Ascending aorta (tissue), 2 donors: Measurements from ENCODE around the gene AXIN1. TPM values are rescaled to one million over a fixed set of nuclear protein-coding genes. Genes with fewer than 3 reads are reported as not detected.
"Not testable (repeated sequence)": the region's sequence is repeated elsewhere in the genome, so short reads cannot be mapped to it uniquely, and the experiment has no call there.

Experiments
- DNase-seq, 2 donors: peaks; one replicate each; pipeline ENCODE4 v3.0.0-alpha.2; 2019; ENCODE audit warnings: low spot score in 2 of 2
- H3K27ac ChIP-seq, 2 donors: fragments of 200-600 bp; sonication (generic); one replicate each; pipeline ENCODE4 v1.5.1; 2016 to 2017; ENCODE audit warnings: mild to moderate bottlenecking in 1 of 2
- H3K27me3 ChIP-seq: fragments of 200-600 bp; sonication (generic); one replicate; pipeline ENCODE4 v1.5.1; 2017
- H3K36me3 ChIP-seq, 2 donors: fragments of 200-600 bp; sonication (generic); one replicate each; pipeline ENCODE4 v1.5.1; 2016
- H3K4me1 ChIP-seq, 2 donors: fragments of 200-600 bp; sonication (generic); one replicate each; pipeline ENCODE4 v1.5.1; 2016 to 2017; ENCODE audit warnings: mild to moderate bottlenecking in 1 of 2
- H3K4me3 ChIP-seq, 2 donors: fragments of 200-600 bp; sonication (generic); one replicate each; pipeline ENCODE4 v1.5.1; 2016 to 2017; ENCODE audit warnings: mild to moderate bottlenecking in 1 of 2
- H3K9me3 ChIP-seq, 2 donors: fragments of 200-600 bp; sonication (generic); one replicate each; pipeline ENCODE4 v1.5.1; 2016
- CTCF ChIP-seq, 3 experiments: fragments of 200-600 bp in 2 of 3; fragments of 450-650 bp in 1 of 3; sonication (generic) in 2 of 3; IDR thresholded peaks; one replicate each; pipeline ENCODE4 v1.5.1; 2016 to 2019; ENCODE audit warnings: antibody characterized with exemption in 3 of 3, mild to moderate bottlenecking in 1 of 3, moderate library complexity in 1 of 3
- intact Hi-C: fragments of 100-400 bp; cut with DNase I; formaldehyde crosslinking; loops from one replicate; pipeline ENCODE4 v1.15.1; 2023
- total RNA-seq: library from RNA; depleted of rRNA; stranded (reverse); fragments of >200 nt; gene quantifications from one replicate; pipeline ENCODE4 v1.1.0, GENCODE V29; 2016

Gene AXIN1
- total RNA-seq, 1 donor from 2014 or later: 27.6 TPM

GRCh38 chr16:333406-334094 lies 19.0 kb downstream of the AXIN1 start:
- Histone ChIP-seq H3K27me3 (no peaks in the 10 kb centered on the region), H3K4me1 (peaks cover 0 to 3% of the 10 kb centered on the region in 2 donors), H3K9me3 (no peaks in the 10 kb centered on the region), H3K36me3 (no peaks in the 10 kb centered on the region), H3K4me3 (no peak overlapping the region), H3K27ac (no peak overlapping the region)
- intact Hi-C loops: no loop called here
- TF ChIP-seq CTCF (IDR thresholded peaks at IDR 0.05): no peak
- no peak for DNase-seq

DNA sequence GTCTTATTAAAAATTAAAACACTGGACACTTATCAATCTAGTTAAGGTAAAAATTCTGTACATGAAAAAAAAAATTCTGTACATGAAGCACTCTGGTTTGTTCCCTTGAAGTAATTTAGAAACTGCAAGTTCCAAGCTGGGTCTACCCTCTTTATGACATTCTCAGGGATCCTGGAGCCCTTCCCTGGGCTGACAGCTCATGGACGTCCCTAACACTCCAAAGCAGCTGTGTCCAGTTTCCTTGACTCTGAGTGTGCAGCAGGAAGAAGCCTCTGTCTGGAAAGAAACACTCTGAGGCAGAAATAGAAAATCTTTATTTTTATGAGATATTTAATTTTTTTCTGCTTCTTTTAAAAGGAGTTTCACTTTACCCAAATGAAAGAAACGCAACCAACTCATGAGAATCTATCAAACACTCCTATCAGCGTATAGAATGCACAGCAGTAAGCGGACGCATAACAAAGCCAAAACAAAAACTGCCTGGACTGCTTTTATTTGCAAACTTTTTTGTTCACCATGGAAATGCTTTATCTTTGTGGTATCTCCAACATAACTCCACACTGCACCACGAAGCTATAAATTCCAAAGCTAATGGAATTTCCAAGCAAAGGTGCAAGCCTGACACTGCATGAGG lies 21.2 kb downstream of the AXIN1 start:
- H3K27ac ChIP-seq, H3K9me3 ChIP-seq, DNase-seq, H3K4me3 ChIP-seq, intact Hi-C loops, H3K4me1 ChIP-seq, H3K27me3 ChIP-seq, H3K36me3 ChIP-seq: not testable (repeated sequence)

GRCh38 chr16:330741-331140 lies 21.8 kb downstream of the AXIN1 start:
- Histone ChIP-seq H3K27ac (no peak overlapping the region), H3K36me3 (no peaks in the 10 kb centered on the region), H3K4me3 (no peak overlapping the region), H3K9me3 (no peaks in the 10 kb centered on the region), H3K4me1 (peaks cover 0 to 7% of the 10 kb centered on the region in 2 donors), H3K27me3 (no peaks in the 10 kb centered on the region)
- TF ChIP-seq CTCF (IDR thresholded peaks at IDR 0.05): no peak
- intact Hi-C loops: no loop called here
- no peak for DNase-seq

DNA sequence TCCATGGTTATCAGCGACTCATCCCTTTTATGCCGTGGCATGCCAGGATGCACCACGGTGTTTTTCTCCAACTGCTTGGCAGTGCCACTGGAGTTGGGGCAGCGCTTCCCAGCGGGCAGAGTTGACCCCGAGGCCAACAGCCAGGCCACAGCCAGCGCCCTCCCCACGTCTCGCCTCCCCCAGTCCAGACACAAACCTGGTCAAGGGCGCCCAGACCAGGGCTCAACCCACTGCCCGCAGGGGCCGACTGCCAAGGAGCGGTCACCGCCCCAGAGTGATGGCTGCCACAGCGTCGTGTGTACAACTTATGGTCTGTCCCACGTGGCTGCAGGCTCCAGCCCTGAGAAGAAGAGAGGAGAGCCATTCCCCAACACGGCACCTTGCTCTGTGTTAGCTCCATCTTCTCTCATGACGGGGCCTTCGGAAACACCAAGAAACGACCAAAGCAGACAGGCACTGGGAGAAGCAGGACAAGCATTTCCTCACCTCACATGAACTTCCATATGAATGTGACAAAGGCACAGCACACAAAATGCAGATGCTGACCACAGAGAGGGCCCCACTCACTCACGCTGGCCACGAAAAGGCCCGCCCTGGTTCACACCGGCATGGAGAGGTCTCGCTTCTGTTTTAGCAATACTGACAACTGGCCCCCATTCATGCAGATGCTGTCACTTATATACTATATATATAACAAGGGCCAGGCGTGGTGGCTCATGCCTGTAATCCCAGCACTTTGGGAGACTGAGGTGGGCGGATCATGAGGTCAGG lies 27.0 kb downstream of the AXIN1 start:
- no peak for DNase-seq
- no peaks in the 10 kb centered on the region for H3K36me3 ChIP-seq
- H3K27ac ChIP-seq: no peak overlapping the region
- intact Hi-C loops: no loop called here
- H3K9me3 ChIP-seq: no peaks in the 10 kb centered on the region
- no peak for TF ChIP-seq CTCF (IDR thresholded peaks at IDR 0.05)
- peaks cover 0 to 7% of the 10 kb centered on the region in 2 donors for H3K4me1 ChIP-seq
- no peaks in the 10 kb centered on the region for H3K27me3 ChIP-seq
- H3K4me3 ChIP-seq: no peak overlapping the region

DNA sequence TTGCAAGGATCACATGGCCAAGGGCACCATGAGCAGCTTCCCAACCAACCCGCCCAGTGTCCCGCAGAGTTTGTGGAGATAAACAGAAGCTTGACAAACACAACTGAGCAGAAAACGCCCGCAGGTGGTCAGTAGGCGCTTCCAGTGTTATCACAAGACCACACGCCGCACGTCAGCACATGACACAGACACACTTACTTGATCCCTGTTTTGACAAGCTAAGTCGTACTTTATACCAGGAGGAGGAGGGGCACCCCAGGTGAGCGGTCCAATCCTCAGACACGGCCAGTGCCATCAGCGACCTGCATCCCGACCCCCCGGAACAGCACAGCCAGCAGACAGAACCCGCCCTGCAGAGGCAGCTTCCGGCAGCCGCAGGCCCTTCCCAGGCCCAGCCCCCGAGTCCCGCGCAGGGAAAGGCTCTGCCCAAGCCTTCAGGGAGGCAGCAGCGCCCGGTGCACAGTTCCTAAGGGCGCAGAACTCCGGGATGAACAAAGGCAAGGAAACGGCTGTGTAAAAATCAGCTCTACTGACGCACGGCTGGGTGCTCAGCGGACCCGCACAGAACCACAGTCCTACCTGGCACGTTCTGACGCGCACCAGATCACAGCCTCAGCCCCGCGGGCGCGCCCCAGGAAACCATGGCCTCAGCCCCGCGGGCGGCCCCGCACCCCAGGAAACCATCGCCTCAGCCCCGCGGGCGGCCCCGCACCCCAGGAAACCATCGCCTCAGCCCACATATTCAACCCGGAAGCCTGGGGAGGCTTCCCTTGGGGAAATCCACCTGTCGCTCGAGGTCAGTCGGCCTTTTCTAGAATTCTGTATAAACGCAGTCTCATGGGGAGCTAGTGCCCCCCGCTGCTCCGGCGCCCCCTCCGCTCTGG lies 27.8 kb downstream of the AXIN1 start:
- no peak for TF ChIP-seq CTCF (IDR thresholded peaks at IDR 0.05)
- Histone ChIP-seq H3K36me3 (no peaks in the 10 kb centered on the region), H3K4me1 (peaks cover 0 to 7% of the 10 kb centered on the region in 2 donors), H3K9me3 (no peaks in the 10 kb centered on the region), H3K27me3 (no peaks in the 10 kb centered on the region), H3K4me3 (peak overlapping the region in 1 of 2 donors; percentile 19), H3K27ac (no peak overlapping the region)
- intact Hi-C loops: no loop called here
- no peak for DNase-seq
